Measurements from ENCODE around the gene INAFM1.
"Not testable (repeated sequence)": the region's sequence is repeated elsewhere in the genome, so short reads cannot be mapped to it uniquely, and the experiment has no call there.

Gene INAFM1

DNA sequence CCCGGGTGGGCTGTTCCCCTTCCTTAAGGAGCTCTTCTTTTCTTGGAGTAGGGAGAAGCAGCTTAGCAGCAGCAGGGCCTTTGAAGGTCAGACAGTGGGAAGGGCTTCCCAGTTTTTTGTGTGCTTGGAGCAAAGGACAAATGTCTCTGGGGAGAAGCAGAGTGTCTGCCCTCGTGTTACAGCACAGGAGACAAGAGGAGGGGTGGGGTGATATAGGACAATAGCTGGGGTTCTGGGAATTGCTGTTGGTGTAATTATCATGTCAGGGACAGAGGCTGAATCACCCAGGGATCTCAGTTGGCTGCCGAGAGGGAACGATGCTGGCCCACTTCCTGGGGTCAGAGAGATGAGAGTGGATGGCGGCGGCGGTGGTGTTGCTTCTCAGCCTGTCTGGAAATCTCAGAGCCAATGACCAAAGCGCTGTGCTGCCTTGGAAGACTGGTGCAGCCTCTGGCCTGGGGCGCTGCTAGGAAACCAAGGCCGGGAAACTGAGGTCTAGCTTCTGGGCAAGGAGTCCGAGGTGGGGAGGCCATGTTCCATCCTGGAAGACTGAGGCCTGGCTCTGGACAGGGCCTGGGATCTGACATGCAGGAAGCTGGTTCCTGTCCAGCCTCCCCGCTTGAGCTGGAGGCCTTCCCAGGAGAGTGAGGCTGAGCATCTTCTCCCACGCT lies 1.2 kb downstream of the INAFM1 start:
- peak overlapping the region; percentile 100 for H3K4me2 ChIP-seq

DNA sequence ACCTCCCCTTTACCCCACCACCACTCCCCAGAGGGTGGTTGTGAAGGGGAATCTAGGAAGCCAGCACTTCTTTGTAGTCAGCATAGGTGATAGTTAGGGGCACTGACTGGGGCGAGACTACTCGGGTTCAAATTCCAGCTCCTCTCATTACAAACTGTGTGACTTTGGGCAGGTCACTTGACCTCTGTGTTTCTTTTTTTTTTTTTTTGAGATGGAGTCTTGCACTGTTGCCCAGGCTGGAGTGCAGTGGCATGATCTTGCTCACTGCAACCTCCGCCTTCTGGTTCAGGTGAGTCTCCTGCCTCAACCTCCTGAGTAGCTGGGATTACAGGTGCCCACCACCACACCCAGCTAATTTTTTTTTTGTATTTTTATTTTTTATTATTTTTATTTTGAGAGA lies 1.8 kb downstream of the INAFM1 start:
- H3K4me1 ChIP-seq: peaks cover 52% of the 10 kb centered on the region
- H3K27ac ChIP-seq, H3K36me3 ChIP-seq, H3K9me3 ChIP-seq, H3K4me3 ChIP-seq, H3K9ac ChIP-seq: not testable (repeated sequence)
- H3K27me3 ChIP-seq: peaks cover 16% of the 10 kb centered on the region
- H4K20me1 ChIP-seq: peaks cover 18% of the 10 kb centered on the region
- H3K4me2 ChIP-seq: peak overlapping the region; percentile 100

More for the DNA sequence above, 1.2 kb downstream of the INAFM1 start:
- peaks cover 52% of the 10 kb centered on the region for H3K4me1 ChIP-seq
- H3K9me3 ChIP-seq: no peaks in the 10 kb centered on the region
- peak overlapping the region; percentile 78 for H3K4me3 ChIP-seq
- H3K36me3 ChIP-seq: peaks cover 9% of the 10 kb centered on the region
- H3K9ac ChIP-seq: peak overlapping the region; percentile 82; the same call in 1 of the 2 replicates
- peaks cover 18% of the 10 kb centered on the region for H4K20me1 ChIP-seq
- TF ChIP-seq Cebpa-rat (IDR thresholded peaks at IDR 0.05): no peak
- no peak overlapping the region for H3K27ac ChIP-seq
- peaks cover 16% of the 10 kb centered on the region for H3K27me3 ChIP-seq

DNA sequence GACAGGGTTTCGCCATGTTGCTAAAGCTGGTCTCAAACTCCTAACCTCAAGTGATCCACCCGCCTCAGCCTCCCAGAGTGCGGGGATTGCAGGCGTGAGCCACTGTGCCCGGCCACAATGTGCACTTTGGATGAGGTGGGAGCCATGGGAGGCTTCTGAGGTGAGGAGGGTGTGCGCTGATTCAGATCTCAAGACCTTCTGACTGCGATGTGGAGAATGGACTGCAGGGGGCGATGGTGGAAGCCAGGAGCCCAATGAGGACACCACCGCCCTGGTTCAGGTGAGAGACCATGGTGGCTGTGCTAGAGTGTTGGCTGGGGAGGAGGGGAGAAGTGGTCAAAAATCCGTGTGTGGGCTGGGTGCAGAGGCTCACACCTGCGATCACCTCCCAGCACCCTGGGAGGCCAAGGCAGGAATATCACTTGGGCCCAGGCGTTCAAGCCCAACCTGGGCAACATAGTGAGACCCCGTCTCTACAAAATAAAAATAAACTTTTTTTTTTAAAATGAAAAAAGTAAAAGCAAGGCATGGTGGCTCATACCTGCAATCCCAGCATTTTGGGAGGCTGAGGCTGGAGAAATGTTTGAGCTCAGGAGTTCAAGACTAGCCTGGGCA lies 5.6 kb downstream of the INAFM1 start:
- Histone ChIP-seq H3K36me3 (no peaks in the 10 kb centered on the region), H3K4me3 (no peak overlapping the region), H3K4me1 (peaks cover 57% of the 10 kb centered on the region), H3K4me2 (no peak overlapping the region), H3K9ac (no peak overlapping the region), H3K9me3 (no peaks in the 10 kb centered on the region), H3K27me3 (peaks cover 10% of the 10 kb centered on the region), H4K20me1 (peaks cover 18% of the 10 kb centered on the region), H3K27ac (no peak overlapping the region)
- no peak for TF ChIP-seq Cebpa-rat (IDR thresholded peaks at IDR 0.05)

GRCh38 chr19:47283405-47284059 lies 8.8 kb downstream of the INAFM1 start:
- peaks cover 25% of the 10 kb centered on the region for H3K4me1 ChIP-seq
- H3K4me3 ChIP-seq: no peak overlapping the region
- H3K36me3 ChIP-seq: no peaks in the 10 kb centered on the region
- H4K20me1 ChIP-seq: peaks cover 5% of the 10 kb centered on the region; the same call in 1 of the 2 replicates
- H3K9ac ChIP-seq: no peak overlapping the region
- TF ChIP-seq Cebpa-rat (IDR thresholded peaks at IDR 0.05): no peak
- no peak overlapping the region for H3K27ac ChIP-seq
- H3K27me3 ChIP-seq: no peaks in the 10 kb centered on the region
- H3K9me3 ChIP-seq: no peaks in the 10 kb centered on the region
- peak overlapping the region; percentile 35 for H3K4me2 ChIP-seq

GRCh38 chr19:47284324-47284899 lies 9.7 kb downstream of the INAFM1 start:
- Histone ChIP-seq H3K4me2 (peak overlapping the region; percentile 35; the same call in 1 of the 2 replicates), H3K36me3 (no peaks in the 10 kb centered on the region), H3K27me3 (no peaks in the 10 kb centered on the region), H3K9me3 (no peaks in the 10 kb centered on the region), H4K20me1 (peaks cover 5% of the 10 kb centered on the region; the same call in 1 of the 2 replicates), H3K4me3 (no peak overlapping the region), H3K27ac (no peak overlapping the region), H3K4me1 (peaks cover 20% of the 10 kb centered on the region), H3K9ac (no peak overlapping the region)
- no peak for TF ChIP-seq Cebpa-rat (IDR thresholded peaks at IDR 0.05)

- no peak overlapping the region for H3K4me3 ChIP-seq
- no peak overlapping the region for H3K4me2 ChIP-seq
These were observed 21.4 kb downstream of the INAFM1 start for GRCh38 chr19:47296036-47296435.

GRCh38 chr19:47300867-47301266 lies 26.2 kb downstream of the INAFM1 start:
- not testable (repeated sequence) for H3K36me3 ChIP-seq, H3K27ac ChIP-seq, H3K9me3 ChIP-seq, H3K4me3 ChIP-seq, H3K9ac ChIP-seq
- Histone ChIP-seq H3K4me1 (peaks cover 44% of the 10 kb centered on the region), H4K20me1 (peaks cover 14% of the 10 kb centered on the region; the same call in 1 of the 2 replicates), H3K27me3 (peaks cover 61% of the 10 kb centered on the region), H3K4me2 (peak overlapping the region; percentile 62)

More at GRCh38 chr19:47296036-47296435, 21.4 kb downstream of the INAFM1 start:
- no peak for TF ChIP-seq Cebpa-rat (IDR thresholded peaks at IDR 0.05)
- Histone ChIP-seq H3K27me3 (peaks cover 22% of the 10 kb centered on the region), H3K9ac (no peak overlapping the region), H3K36me3 (no peaks in the 10 kb centered on the region), H4K20me1 (peaks cover 14% of the 10 kb centered on the region; the same call in 1 of the 2 replicates), H3K27ac (no peak overlapping the region), H3K9me3 (no peaks in the 10 kb centered on the region), H3K4me1 (peaks cover 38% of the 10 kb centered on the region)

DNA sequence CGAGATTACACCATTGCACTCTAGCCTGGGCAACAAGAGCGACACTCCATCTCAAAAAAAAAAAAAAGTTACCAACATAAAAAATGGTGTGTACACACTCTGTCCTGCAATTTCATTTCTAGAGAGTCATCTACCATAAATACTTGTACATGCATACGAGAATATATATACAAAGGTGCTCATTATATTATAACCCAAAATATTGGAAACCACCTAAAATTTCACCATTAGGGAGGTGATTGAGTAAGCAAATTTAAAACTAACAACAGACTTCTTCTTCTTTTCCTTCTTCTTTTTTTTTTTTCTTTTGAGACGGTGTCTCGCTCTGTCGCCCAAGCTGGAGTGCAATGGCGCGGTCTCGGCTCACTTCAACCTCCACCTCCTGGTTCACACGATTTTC lies 27.6 kb downstream of the INAFM1 start:
- Histone ChIP-seq H3K4me3 (no peak overlapping the region), H4K20me1 (peaks cover 14% of the 10 kb centered on the region; the same call in 1 of the 2 replicates), H3K27ac (no peak overlapping the region), H3K9me3 (no peaks in the 10 kb centered on the region), H3K4me2 (no peak overlapping the region; the same call in 1 of the 2 replicates), H3K4me1 (peaks cover 39% of the 10 kb centered on the region), H3K9ac (no peak overlapping the region), H3K27me3 (peaks cover 72% of the 10 kb centered on the region), H3K36me3 (no peaks in the 10 kb centered on the region)
- TF ChIP-seq Cebpa-rat (IDR thresholded peaks at IDR 0.05): no peak

- Histone ChIP-seq H3K9me3 (no peaks in the 10 kb centered on the region), H3K4me3 (no peak overlapping the region), H3K4me2 (no peak overlapping the region), H3K27me3 (peaks cover 77% of the 10 kb centered on the region), H4K20me1 (peaks cover 12% of the 10 kb centered on the region; the same call in 1 of the 2 replicates), H3K9ac (no peak overlapping the region), H3K4me1 (peaks cover 44% of the 10 kb centered on the region), H3K27ac (no peak overlapping the region), H3K36me3 (no peaks in the 10 kb centered on the region)
- TF ChIP-seq Cebpa-rat (IDR thresholded peaks at IDR 0.05): no peak
These were observed 29.3 kb downstream of the INAFM1 start for GRCh38 chr19:47303966-47304365.
